GM21825 (cell line): ENCODE measurements around the gene L3MBTL1.
"Not testable (repeated sequence)": the region's sequence is repeated elsewhere in the genome, so short reads cannot be mapped to it uniquely, and the experiment has no call there.

Experiments used
- ATAC-seq: cut with Tn5 transposase; IDR thresholded peaks from one replicate; pipeline ENCODE4 v1.9.1; 2021; ENCODE audit warnings: mild to moderate bottlenecking, moderate library complexity; ENCODE audit not compliant: unreplicated experiment

The L3MBTL1 gene

GRCh38 chr20:43502021-43502420 lies 5.5 kb upstream of the L3MBTL1 start:
- ATAC-seq, result not testable (repeated sequence)

- ATAC-seq, result no peak
These were observed 1.3 kb upstream of the L3MBTL1 start for GRCh38 chr20:43506238-43506637.

GRCh38 chr20:43508106-43508505 lies 609 bp downstream of the L3MBTL1 start:
- no peak for ATAC-seq

- no peak for ATAC-seq
These were observed 1.1 kb downstream of the L3MBTL1 start for GRCh38 chr20:43508604-43509040.

GRCh38 chr20:43511879-43512278 lies 4.4 kb downstream of the L3MBTL1 start:
- no peak for ATAC-seq

GRCh38 chr20:43513372-43513930 lies 6.0 kb downstream of the L3MBTL1 start:
- no peak for ATAC-seq

GRCh38 chr20:43513931-43514647 lies 6.6 kb downstream of the L3MBTL1 start:
- ATAC-seq, result peak; percentile 81

GRCh38 chr20:43514648-43514999 lies 7.1 kb downstream of the L3MBTL1 start:
- peak; percentile 22 for ATAC-seq

GRCh38 chr20:43515628-43516027 lies 8.1 kb downstream of the L3MBTL1 start:
- no peak for ATAC-seq

GRCh38 chr20:43516251-43516824 lies 8.8 kb downstream of the L3MBTL1 start:
- ATAC-seq, result no peak

- no peak for ATAC-seq
These were observed 12.7 kb downstream of the L3MBTL1 start for GRCh38 chr20:43520074-43520630.

GRCh38 chr20:43525021-43525420 lies 17.5 kb downstream of the L3MBTL1 start:
- ATAC-seq, result no peak

GRCh38 chr20:43528258-43528875 lies 20.9 kb downstream of the L3MBTL1 start:
- no peak for ATAC-seq

- no peak for ATAC-seq
These were observed 21.6 kb downstream of the L3MBTL1 start for GRCh38 chr20:43529051-43529450.

- ATAC-seq, result no peak
These were observed 22.1 kb downstream of the L3MBTL1 start for GRCh38 chr20:43529457-43530153.

GRCh38 chr20:43530321-43531090 lies 23.0 kb downstream of the L3MBTL1 start:
- no peak for ATAC-seq

- ATAC-seq, result no peak
These were observed 23.6 kb downstream of the L3MBTL1 start for GRCh38 chr20:43531091-43531443.

GRCh38 chr20:43532416-43533055 lies 25.0 kb downstream of the L3MBTL1 start:
- no peak for ATAC-seq

GRCh38 chr20:43533060-43533459 lies 25.6 kb downstream of the L3MBTL1 start:
- ATAC-seq, result no peak

GRCh38 chr20:43534016-43534415 lies 26.5 kb downstream of the L3MBTL1 start:
- ATAC-seq, result no peak
